DOHH2 (cell line): Measurements from ENCODE around the gene LRRC3.

Experiments used
- H3F3A ChIP-seq: fragments of 200-600 bp; sonication (generic), shearing (Covaris generic); 2 replicates; pipeline ENCODE4 v1.6.0; 2016; ENCODE audit warnings: antibody characterized with exemption, mild to moderate bottlenecking; ENCODE audit not compliant: control insufficient read depth, insufficient read depth
- H3K27ac ChIP-seq: fragments of 200-600 bp; sonication (generic); 2 replicates; pipeline ENCODE4 v1.5.1; 2014; ENCODE audit warnings: low read depth, mild to moderate bottlenecking, low read length, moderate library complexity
- H3K27me3 ChIP-seq: fragments of 200-600 bp; sonication (generic); 2 replicates; pipeline ENCODE4 v1.6.1; 2014; ENCODE audit warnings: mild to moderate bottlenecking, low read length, mixed read lengths; ENCODE audit not compliant: control insufficient read depth
- H3K36me3 ChIP-seq: fragments of 200-600 bp; sonication (generic); 2 replicates; pipeline ENCODE4 v1.6.1; 2014; ENCODE audit warnings: mild to moderate bottlenecking, low read length, moderate library complexity, mixed read lengths; ENCODE audit not compliant: control insufficient read depth
- H3K4me1 ChIP-seq: fragments of 200-600 bp; sonication (generic); 2 replicates; pipeline ENCODE4 v1.6.1; 2014; ENCODE audit warnings: mild to moderate bottlenecking, low read length, mixed read lengths; ENCODE audit not compliant: control insufficient read depth
- H3K4me2 ChIP-seq: fragments of 200-600 bp; sonication (generic); 2 replicates; pipeline ENCODE4 v1.6.0; 2014; ENCODE audit warnings: mild to moderate bottlenecking, low read length, moderate library complexity
- H3K4me3 ChIP-seq: fragments of 200-600 bp; sonication (generic); 2 replicates; pipeline ENCODE4 v1.5.1; 2014; ENCODE audit warnings: mild to moderate bottlenecking, low read length, mixed read lengths
- H3K79me2 ChIP-seq: fragments of 200-600 bp; sonication (generic); 2 replicates; pipeline ENCODE4 v1.6.1; 2014; ENCODE audit warnings: mild to moderate bottlenecking, low read length, mixed read lengths; ENCODE audit not compliant: control insufficient read depth
- H3K9me2 ChIP-seq: fragments of 200-600 bp; sonication (generic); replicated peaks from 2 replicates; pipeline ENCODE4 v1.6.1; 2014; ENCODE audit warnings: mild to moderate bottlenecking, low read length, mixed read lengths; ENCODE audit not compliant: control insufficient read depth
- H3K9me3 ChIP-seq: fragments of 200-600 bp; sonication (generic); 2 replicates; pipeline ENCODE4 v1.6.1; 2014; ENCODE audit warnings: antibody characterized with exemption, low read length, mixed read lengths; ENCODE audit not compliant: control insufficient read depth, insufficient read depth
- H4K20me1 ChIP-seq: fragments of 200-600 bp; sonication (generic); 2 replicates; pipeline ENCODE4 v1.6.0; 2014; ENCODE audit warnings: low read depth, mild to moderate bottlenecking, antibody characterized with exemption, low read length, moderate library complexity; ENCODE audit not compliant: control insufficient read depth, insufficient read depth
- EZH2phosphoT487 ChIP-seq: fragments of 200-600 bp; sonication (generic); IDR thresholded peaks from 2 replicates; pipeline ENCODE4 v1.6.1; 2017; ENCODE audit warnings: borderline replicate concordance, mild to moderate bottlenecking, antibody characterized with exemption, low read length, moderate library complexity, mixed read lengths
- TF ChIP-seq, protein P1 (sequence below): fragments of 200-600 bp; sonication (generic); IDR thresholded peaks from one replicate; pipeline ENCODE4 v1.5.1; 2014; ENCODE audit warnings: antibody characterized with exemption, mild to moderate bottlenecking, low read depth, low read length; ENCODE audit not compliant: poor library complexity, severe bottlenecking

Gene LRRC3

DNA sequence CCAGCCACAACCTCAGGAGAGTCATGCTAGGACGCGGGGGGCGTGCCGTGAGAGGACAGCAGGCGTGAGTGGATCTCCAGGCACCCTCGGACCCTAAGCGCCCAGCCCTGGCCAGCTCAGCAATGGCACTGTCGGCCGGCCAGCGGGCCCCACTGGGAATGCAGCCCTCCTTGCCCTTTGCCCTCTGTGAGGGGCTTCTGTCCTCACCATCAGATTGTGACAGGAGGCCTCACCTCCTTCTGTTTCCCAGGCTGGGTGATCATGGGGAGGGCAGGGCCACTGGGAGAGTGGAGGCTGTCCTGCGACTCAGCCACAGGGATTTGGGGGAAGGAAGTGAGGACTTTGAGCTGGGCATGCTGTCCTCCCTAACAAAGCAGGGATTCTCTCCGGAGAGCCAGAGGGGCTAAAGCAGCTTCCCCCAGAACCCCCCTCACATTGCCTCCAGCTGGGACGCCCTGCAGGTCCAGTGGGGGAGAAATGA lies 6.6 kb upstream of the LRRC3 start:
- no peaks in the 10 kb centered on the region for H3K79me2 ChIP-seq
- H3K4me1 ChIP-seq = no peaks in the 10 kb centered on the region
- no peak overlapping the region for H3K4me3 ChIP-seq
- H3K9me3 ChIP-seq = no peaks in the 10 kb centered on the region
- no peaks in the 10 kb centered on the region for H3K27me3 ChIP-seq
- no peak overlapping the region for H3K4me2 ChIP-seq
- H4K20me1 ChIP-seq = no peaks in the 10 kb centered on the region
- no peak overlapping the region for H3K27ac ChIP-seq
- TF ChIP-seq, protein P1, sequence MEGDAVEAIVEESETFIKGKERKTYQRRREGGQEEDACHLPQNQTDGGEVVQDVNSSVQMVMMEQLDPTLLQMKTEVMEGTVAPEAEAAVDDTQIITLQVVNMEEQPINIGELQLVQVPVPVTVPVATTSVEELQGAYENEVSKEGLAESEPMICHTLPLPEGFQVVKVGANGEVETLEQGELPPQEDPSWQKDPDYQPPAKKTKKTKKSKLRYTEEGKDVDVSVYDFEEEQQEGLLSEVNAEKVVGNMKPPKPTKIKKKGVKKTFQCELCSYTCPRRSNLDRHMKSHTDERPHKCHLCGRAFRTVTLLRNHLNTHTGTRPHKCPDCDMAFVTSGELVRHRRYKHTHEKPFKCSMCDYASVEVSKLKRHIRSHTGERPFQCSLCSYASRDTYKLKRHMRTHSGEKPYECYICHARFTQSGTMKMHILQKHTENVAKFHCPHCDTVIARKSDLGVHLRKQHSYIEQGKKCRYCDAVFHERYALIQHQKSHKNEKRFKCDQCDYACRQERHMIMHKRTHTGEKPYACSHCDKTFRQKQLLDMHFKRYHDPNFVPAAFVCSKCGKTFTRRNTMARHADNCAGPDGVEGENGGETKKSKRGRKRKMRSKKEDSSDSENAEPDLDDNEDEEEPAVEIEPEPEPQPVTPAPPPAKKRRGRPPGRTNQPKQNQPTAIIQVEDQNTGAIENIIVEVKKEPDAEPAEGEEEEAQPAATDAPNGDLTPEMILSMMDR = no peak
- TF ChIP-seq EZH2phosphoT487 = no peak
- no peaks in the 10 kb centered on the region for H3F3A ChIP-seq
- no peaks in the 10 kb centered on the region for H3K9me2 ChIP-seq
- H3K36me3 ChIP-seq = no peaks in the 10 kb centered on the region

DNA sequence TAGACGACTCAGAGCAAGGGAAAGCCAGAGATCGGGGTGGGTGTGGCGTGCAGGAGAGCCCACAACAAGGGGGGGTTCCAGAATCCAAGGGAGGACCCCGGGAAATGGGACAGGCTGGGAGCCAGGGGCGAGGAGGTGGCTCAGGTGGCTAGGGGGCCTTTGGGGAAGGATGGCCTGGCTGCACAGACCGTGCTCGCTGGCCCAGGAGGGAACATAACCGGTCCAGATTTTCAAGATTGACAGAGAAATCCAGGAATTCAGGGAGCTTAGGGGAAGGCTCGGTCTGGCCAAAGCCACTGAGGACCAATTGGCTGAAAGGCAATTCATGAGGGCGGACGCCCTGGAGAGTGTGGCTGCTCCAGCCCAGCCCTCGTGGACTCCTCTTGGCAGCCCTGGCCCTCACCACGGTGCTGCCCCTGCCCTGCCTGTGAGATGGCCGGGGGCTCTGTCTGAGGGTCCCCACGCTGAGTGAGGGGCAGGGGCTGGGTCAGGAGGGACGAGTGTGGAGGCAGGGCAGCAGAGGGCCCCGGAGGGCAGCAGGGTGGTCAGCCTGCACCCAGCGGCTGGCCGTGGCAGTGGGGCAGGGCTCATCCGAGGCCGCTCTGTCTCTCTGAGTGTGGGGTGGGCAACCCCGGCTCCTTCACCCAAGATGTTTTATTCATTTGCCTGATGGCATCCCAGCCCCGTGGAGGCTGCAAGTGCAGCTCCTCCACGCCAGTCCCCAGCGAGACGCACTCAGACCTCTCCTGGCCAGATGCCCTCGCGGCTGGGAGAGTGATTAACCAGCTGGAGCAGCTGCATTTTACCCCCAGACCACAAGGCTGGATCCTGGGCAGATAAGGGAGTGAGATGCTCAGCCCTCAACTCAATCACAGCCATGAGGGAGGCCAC lies 5.6 kb upstream of the LRRC3 start:
- Histone ChIP-seq H3K36me3 (no peaks in the 10 kb centered on the region), H3K27me3 (no peaks in the 10 kb centered on the region), H3F3A (no peaks in the 10 kb centered on the region), H3K27ac (no peak overlapping the region), H3K9me2 (no peaks in the 10 kb centered on the region), H3K4me1 (no peaks in the 10 kb centered on the region), H3K4me3 (no peak overlapping the region), H3K79me2 (no peaks in the 10 kb centered on the region), H3K4me2 (no peak overlapping the region), H3K9me3 (peaks cover 4% of the 10 kb centered on the region; the same call in 1 of the 2 replicates), H4K20me1 (no peaks in the 10 kb centered on the region)
- TF ChIP-seq, protein P1 = no peak
- TF ChIP-seq EZH2phosphoT487 = no peak

DNA sequence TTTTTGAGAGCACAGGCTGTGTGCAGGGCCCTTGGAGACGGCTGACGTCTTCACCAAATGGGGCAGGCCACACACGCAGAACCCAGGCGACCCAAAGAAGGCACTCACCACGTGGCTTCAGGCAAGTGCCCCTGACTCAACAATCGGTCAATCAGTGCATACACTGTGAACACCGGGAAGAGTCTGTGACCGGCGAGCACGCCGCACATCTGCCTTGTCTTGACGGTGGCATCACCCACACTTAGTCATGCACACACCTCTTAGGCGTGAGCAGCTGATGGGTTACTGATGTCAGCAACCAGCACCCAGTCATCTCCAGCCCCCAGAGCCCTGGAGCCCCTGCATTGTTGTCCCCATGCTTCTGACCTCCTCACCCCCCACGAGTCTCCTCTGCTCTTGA lies 4.9 kb upstream of the LRRC3 start:
- no peak for TF ChIP-seq EZH2phosphoT487
- TF ChIP-seq, protein P1 = no peak
- Histone ChIP-seq H3F3A (no peaks in the 10 kb centered on the region), H3K4me2 (no peak overlapping the region), H3K4me3 (no peak overlapping the region), H4K20me1 (no peaks in the 10 kb centered on the region), H3K27ac (no peak overlapping the region), H3K9me3 (peaks cover 4% of the 10 kb centered on the region; the same call in 1 of the 2 replicates), H3K36me3 (no peaks in the 10 kb centered on the region), H3K79me2 (no peaks in the 10 kb centered on the region), H3K9me2 (no peaks in the 10 kb centered on the region), H3K4me1 (no peaks in the 10 kb centered on the region), H3K27me3 (no peaks in the 10 kb centered on the region)
